NCI-H345 treated with DMSO at 0.1 percent for 48 hours (cell line): Measurements from ENCODE around the gene ODAPH.
"Not testable (repeated sequence)": the region's sequence is repeated elsewhere in the genome, so short reads cannot be mapped to it uniquely, and the experiment has no call there.

Experiments
- DNase-seq: peaks from one replicate; lab custom pipeline; 2025; ENCODE audit not compliant: unreplicated experiment; lab: John Stamatoyannopoulos, UW

ODAPH gene

GRCh38 chr4:75544220-75544619 lies 11.6 kb upstream of the ODAPH start:
- DNase-seq: not testable (repeated sequence)

GRCh38 chr4:75544870-75545269 lies 11.0 kb upstream of the ODAPH start:
- no peak for DNase-seq

- no peak for DNase-seq
Observed at GRCh38 chr4:75545526-75545925, 10.3 kb upstream of the ODAPH start.

- no peak for DNase-seq
Observed at GRCh38 chr4:75547647-75548387, 8.0 kb upstream of the ODAPH start.

- no peak for DNase-seq
Observed at GRCh38 chr4:75549019-75549418, 6.8 kb upstream of the ODAPH start.

- no peak for DNase-seq
Observed at GRCh38 chr4:75552452-75552851, 3.4 kb upstream of the ODAPH start.

- no peak for DNase-seq
Observed at GRCh38 chr4:75557696-75558095, 1.8 kb downstream of the ODAPH start.

GRCh38 chr4:75561789-75562188 lies 5.9 kb downstream of the ODAPH start:
- no peak for DNase-seq

- DNase-seq: no peak
Observed at GRCh38 chr4:75564023-75564422, 8.2 kb downstream of the ODAPH start.

GRCh38 chr4:75565481-75565880 lies 9.6 kb downstream of the ODAPH start:
- no peak for DNase-seq

- DNase-seq: no peak
Observed at GRCh38 chr4:75566911-75567310, 11.0 kb downstream of the ODAPH start.

- no peak for DNase-seq
Observed at GRCh38 chr4:75567725-75568124, 11.9 kb downstream of the ODAPH start.

- no peak for DNase-seq
Observed at GRCh38 chr4:75584067-75584466, 28.2 kb downstream of the ODAPH start.

- no peak for DNase-seq
Observed at GRCh38 chr4:75593393-75593792, 37.5 kb downstream of the ODAPH start.

- no peak for DNase-seq
Observed at GRCh38 chr4:75596061-75596460, 40.2 kb downstream of the ODAPH start.

- no peak for DNase-seq
Observed at GRCh38 chr4:75598390-75598789, 42.5 kb downstream of the ODAPH start.

- DNase-seq: no peak
Observed at GRCh38 chr4:75599647-75600046, 43.8 kb downstream of the ODAPH start.

GRCh38 chr4:75605928-75606327 lies 50.1 kb downstream of the ODAPH start:
- no peak for DNase-seq

- no peak for DNase-seq
Observed at GRCh38 chr4:75612306-75612705, 56.4 kb downstream of the ODAPH start.
